GM18907 (cell line): Measurements from ENCODE around the gene CCDC27.

ENCODE experiments used
- ATAC-seq: cut with Tn5 transposase; IDR thresholded peaks from one replicate; pipeline ENCODE4 v1.9.1; 2021; ENCODE audit warnings: mild to moderate bottlenecking, moderate library complexity; ENCODE audit not compliant: unreplicated experiment

CCDC27 gene

DNA sequence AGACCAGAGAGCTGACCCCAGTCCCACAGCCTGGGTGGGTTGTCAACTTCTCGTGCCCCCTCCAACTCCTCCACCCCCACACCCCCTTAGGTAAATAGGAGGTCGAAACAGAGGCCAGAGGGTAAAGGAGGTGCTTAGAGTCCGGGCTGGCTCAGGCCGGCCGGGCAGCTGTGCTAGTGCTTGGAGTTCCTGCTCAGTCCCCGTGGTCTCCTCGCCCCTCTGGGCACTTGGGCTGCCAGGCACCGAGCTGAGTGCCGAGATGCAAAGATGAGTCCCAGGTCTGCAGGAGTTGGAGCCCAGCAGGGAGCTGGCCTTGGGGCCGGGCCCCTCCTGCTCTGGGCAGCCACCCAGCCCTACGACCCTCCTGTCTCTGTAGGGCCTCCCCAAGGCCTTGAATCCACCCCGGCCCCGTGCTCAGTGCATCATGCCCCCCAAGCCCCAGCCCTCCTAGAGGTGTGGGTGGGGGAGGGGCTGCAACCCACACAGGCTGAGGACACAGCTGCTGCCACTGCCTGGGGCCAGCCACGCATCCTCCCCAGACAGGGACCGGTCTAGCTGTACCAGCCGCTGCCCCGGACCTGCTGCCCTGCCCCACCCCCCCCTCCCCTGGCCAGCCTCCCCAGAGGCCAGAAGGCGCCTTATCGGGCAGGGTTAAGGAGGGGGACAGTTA is 22.2 kb downstream of the CCDC27 start:
- ATAC-seq = no peak

DNA sequence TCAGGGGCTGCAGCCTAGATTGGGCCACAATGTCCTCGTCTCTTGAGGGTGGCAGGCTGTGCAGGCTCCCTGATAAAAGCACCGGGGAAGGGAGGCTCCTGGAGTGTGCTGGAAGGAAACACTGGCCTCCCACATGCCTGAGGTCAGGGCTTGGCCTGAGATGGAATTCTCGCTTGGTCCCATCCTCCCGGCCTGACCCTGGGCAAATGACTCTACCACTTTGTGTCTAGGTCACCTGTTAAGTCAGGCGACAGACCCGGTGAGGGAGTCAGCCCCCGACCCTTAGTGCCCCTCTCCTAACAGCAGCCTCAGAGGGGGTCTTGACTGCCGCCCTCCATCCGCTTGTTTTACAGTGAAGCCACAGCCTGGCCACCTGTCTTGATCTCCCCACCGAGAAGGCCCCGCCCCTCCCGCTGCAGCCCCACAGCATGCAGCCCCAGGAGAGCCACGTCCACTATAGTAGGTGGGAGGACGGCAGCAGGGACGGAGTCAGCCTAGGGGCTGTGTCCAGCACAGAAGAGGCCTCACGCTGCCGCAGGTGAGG is 22.8 kb downstream of the CCDC27 start:
- ATAC-seq = no peak

DNA sequence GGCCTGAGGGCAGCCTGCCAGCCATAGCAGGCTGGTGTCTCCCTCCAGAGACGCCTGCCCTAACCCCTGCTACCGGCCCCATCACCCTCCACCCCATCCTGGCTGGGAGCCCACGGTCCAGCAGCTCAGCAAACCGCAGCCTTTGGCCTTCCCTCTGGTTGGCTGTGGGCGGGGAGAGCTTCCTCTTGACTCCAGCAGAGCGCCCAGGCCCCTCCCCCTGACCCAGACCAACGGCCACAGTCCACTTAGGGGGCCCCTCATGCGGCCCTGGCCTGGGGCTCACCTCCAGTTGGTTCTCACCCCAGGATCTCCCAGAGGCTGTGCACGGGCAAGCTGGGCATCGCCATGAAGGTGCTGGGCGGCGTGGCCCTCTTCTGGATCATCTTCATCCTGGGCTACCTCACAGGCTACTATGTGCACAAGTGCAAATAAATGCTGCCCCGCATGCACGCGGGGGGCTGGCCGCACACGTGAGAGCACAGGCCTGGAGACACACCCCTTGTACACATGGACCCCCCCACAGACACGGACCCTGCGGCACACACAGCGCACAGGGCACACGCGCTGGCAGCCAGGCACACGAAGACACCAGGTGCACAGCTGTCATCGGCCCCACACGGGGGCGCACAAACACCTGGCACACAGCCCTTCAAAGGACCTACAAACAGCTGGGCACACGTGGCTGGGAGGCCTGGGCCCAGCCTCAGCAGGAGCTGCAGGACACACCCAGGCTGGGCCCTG is 23.4 kb downstream of the CCDC27 start:
- ATAC-seq = no peak

DNA sequence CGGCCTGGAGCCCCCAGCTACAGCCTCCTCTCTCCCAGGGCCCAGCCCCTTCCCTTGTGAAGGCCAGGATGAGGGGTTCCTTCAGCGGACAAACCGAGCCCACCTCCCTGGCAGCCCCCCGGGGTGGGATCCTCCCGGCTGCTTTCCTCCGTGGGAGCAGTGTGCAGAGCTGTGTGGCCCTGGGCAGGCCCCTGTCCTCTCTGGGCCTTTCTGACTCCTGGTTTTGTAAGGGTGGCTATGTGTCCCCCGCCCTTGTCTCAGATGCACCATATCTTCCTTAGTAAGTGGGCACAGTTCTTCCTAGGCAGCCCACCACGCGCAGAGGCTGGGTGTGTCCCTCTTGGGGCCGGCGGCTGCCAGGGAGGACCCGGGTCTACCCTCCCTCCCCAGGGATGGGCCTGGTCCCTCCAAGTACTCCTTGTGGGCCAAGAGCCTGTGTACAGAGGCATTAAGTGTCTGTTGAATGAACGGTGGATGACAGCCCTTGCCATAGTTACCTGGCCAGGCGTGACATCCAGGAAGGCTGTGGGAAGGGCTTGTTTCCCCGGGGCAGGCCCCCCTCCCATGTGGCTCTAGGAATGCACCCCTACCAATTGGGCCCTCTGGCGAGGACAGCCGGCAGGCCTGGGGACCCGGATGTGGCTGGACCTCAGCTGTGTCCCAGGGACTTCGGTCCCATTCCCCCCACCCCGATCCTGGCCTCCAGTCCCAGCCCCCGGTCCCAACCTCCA is 24.1 kb downstream of the CCDC27 start:
- no peak for ATAC-seq

DNA sequence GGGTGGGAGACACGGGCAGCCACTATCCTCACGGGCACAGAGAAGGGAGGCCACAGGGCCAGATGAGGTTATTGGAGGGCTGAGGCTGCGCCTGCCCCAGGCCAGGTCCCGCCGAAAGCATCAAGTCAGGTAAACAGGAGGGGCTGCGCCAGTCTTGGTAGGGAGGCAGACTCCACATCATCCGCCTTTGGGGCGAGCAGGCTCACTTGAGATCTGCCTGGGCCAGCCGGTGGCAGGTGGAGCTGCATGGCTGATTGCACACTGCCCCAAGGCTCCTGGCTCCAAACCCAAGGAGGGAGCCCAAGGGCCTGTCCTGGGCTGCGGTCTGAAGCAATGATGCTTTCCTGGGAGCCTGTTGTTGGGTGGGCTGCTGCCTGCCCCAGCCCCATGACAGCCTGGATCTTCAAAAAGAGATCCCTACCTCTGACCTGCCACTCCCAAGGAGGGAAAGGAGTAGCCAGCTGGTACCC is 24.9 kb downstream of the CCDC27 start:
- ATAC-seq = no peak

DNA sequence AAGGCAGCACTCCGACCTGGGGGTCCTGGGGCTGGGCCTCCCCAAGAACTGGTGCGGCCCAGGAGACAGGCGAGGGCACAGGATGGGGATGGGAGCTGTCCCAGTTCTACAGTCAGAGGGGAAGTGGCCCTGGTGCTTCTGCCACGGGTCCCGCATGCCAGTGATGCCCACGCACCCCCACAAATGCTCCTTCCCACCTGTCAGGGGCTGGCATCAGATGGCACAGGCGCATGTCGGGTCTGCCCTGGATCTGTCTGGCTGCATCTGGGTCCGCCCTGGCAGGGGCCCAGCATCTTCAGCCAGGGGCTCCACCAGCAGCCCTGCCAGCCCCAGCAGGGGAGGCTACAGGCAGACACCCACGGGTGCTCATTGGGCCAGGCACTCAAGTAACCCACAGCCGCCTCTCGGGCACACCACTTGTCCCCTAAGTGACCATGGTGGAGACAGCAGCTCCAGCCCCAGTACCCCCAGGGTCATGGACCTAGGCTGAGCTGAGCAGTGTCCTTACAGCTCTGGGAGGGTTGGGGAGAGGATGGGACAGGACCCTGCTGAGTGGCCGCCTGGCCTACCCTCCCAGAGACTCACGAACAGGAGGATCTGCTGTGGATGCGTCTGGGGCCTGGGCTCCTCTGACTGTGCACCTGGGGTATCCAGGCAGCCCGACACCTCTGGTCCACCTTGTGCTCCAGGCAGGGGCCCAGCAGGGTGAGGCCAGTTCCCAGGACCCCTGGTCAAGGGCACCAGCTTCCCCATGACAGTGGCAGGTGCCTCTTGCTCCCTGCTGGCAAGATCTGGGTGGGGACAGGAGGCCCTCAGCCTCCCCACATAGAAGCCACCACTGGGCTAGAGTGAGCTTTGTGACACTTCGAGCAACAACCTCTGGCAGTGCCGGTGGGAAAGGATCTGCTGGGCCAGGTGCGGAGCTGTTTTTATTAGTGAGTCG is 25.7 kb downstream of the CCDC27 start:
- no peak for ATAC-seq

DNA sequence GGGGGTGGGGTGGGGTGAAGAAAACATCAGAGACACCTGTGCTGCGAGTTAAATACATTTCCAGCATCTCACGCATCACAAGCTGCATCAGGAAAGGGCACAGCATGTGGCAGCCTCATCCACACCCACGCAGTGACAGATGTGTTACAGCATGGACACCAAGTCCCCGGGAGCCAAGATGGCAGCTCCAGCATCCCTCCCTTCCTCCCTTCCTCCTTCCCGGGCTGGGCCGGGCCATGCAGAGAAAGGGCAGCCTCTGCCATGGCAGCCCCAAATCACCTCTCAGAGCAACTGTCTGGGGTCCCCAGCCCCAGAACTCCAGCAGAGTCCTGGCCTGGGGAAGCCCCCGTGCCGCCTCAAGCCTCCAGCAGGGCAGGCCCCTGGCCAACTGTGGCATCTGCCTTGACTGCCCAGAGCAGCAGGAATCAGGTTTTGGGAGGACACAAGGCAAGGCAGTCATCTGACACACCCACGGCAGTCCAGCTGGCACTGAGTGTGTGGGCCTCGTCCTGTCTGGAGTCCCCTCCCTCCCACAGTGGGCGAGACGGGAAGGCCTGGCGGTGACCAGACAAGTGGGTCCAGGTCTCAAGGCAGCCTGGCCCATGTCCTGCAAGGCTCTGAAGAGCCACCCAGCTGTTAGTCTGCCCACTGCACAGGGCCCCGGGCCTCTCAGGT is 26.5 kb downstream of the CCDC27 start:
- ATAC-seq = no peak

DNA sequence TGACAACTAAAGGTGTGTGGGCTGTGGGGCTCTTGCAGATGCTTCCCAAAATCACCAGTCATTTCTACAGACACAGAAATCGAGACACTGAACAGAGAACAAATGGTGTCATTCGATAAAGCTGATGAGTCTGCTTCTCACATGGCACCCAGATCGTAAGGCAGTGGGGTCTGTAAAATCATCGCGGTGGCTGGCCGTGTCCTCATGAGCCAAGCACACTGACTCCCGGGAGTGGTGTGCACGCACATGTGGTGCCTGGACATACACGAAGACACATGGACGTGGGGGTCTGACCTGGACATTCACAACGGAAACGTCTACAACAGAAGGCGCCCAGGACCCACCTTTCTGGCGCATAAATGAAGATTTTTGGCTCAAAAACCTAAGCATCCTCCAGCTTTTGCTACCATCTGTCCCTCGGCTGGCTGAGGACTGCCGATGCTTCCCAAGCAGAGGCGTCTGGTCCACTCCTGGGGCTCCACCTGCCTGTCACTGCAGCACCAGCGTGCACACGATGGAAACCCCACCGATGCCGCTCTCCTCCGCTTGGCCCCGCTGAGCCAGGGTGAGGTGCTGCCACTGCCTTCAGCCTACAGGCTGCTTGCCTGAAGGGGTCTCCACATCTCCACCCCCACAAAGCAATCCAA is 27.1 kb downstream of the CCDC27 start:
- ATAC-seq = no peak

DNA sequence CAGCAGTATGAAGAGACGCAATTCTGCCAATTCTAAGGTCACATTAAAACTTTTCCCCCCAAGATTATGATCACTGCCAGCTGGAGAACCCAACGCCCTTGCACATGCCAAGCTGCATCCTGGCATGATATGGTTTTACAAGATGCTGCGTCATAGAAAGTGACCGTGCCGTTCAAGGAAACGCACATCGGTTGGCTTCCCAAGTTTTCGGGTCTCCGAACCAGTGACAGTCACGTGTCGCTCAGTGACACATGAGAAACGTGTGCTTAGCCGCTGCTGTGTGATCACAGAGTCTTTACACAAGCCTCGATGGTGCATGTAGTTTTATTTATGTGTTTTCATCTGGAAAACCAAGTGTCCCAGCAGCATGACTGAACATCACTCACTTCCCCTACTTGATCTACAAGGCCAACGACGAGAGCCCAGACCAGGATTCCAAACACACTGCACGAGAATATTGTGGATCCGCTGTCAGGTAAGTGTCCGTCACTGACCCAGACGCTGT is 27.7 kb downstream of the CCDC27 start:
- ATAC-seq = no peak

DNA sequence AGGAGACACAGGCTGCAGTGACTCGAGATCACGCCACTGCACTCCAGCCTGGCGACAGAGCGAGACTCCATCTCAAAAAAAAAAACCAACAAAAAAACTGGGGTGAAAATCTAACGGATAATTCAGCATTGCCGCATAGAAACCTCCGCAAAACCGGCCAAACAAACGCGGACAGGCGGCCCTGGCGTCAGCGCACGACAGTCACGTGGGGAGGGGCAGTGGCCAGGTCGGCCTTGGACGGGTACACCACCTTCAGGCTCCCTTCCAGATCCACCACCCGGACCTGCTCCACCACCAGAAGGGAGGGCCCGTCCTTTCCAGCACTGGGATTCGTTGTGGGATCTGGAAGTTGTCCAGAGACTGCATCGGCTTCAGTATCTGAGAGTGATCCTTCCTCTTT is 28.7 kb downstream of the CCDC27 start:
- no peak for ATAC-seq

DNA sequence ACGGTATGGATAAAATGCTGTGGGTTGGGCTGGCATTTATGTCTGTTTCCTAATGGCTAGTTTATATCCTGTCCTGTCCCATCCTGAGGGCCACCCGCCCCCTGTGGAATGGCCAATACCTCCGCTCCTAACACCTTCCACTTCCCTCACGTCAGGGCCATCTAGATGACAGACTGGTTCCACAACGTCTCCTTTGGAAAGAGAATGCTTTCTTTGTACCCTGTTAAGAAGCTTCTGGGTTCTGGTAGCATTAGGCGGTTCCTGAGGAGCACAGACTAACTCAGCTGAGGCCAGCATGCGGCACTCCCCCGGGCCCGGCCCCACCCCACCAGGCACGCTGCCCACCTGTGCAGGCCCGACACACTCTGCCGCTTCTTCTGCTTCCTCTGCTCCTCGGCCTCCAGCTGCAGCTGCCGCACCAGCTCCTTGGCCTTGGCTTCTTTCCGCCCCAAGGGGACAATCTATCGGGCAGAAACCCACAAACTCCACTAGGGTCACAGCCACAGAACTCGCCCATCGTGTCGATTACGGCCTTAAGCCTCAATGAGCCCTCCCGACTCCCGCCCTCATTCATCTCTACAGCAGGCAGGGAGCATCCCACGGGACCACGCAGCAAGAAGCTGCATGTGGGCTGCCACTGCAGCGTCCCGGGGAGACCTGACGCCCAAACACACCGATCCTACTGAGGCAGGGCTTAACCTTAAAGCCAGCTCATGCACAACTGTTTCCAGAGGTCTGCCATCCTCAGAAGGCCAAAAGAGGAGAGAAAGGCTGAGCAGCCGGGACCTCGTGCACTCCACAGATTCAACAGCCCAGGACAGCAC is 31.6 kb downstream of the CCDC27 start:
- ATAC-seq = no peak

DNA sequence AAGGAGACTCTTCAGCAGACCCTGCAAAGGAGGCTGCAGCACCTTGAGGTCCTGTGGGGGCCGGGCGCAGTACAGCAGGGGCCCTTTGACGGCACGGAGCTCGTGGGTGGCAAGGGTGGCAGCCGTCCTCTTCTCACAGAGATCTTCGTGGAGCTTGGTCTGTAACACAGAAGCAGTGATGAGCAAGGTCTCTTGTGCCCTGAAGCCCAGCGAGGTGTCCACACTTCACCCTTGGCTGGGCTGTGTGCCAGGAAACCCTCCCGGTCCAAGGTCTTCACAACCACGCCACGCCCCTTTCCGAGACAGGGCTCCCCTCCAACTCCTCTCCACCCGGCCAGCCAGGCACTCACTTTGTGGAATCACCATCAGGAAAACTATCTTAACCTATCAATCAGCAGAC is 32.8 kb downstream of the CCDC27 start:
- no peak for ATAC-seq

DNA sequence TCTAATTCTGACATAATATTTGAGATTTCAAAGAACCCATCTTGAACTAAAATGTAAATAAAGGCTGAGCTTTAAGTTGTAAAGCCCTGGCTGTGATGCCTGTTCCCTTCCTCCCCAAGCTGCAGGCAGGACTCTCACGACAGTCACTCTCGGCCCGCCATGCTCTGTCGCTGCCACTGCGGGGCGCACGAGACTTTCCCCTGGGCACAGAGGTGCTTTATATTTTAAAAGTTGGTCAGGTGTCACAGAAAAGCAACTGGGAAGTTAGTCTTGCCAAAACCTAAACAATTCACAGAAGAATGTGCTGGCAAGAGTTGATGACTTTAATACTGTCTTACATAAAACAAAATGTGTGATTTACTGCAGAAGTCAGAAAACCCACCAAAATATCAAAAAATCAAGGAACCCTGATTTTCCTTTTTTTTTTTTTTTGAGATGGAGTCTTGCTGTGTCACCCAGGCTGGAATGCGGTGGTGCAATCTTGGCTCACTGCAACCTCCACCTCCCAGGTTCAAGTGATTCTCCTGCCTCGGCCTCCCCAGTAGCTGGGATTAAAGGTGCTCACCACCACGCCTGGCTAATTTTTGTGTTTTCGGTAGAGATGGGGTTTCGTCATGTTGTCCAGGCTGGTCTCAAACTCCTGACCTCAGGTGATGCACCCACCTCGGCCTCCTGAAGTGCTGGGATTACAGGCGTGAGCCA is 33.4 kb downstream of the CCDC27 start:
- ATAC-seq = no peak

DNA sequence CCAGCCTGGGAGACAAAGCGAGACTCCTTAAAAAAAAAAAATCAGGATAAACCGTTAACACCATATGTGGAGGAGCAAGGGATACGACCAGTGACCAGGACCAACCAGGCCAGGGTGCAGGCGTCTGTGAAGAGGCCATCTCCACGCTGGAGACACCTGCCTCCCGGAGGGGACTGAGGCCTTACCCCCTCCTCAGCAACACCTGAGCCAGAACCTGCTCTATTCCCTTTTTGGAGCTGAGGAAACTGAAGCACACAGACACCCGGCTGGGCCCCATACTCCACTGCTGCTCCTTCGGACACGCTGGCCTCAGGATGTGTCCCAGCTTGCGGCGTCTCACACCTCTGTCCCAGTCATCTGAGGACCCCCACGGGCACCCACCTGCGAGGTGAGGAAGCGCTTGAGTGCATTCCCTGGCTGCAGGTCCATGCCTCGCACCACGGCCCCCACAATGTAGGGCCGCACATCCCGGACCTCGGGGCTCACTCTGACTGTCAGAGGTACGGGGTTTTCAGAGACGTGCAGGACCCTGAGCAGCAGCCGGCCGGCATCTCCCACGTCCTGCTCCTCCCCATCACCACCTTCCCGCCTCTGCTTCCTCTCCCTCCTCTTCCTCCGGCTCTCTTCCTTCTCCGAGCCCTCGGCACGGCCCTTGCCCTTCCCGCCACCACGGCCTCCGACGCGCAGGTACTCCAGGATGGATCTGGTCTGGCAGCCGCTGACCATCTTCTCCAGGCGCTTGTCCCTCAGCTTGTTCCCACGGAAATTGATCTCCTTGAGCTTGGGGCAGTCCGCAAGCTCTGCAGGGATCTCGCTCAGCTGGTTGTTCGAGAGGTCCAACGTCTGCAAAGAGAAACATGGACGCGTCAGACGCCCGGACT is 34.5 kb downstream of the CCDC27 start:
- ATAC-seq = no peak

DNA sequence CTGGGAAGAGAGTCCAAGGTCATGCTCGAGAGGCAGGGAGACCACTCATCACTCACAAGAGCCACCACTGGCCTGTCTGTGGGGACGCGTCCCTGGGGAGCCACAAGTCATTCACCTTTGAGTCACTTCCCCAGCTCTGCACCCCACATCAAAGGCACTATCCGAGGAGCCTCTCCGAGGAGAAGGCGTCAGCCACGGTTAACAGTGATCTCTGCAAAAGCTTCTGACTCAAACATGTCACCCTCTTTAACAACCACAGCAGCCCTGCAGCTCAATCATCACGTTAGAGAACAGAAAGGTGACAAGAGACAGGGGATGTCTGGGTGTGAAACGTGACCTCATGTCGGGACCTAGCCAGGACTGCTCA is 35.1 kb downstream of the CCDC27 start:
- no peak for ATAC-seq

DNA sequence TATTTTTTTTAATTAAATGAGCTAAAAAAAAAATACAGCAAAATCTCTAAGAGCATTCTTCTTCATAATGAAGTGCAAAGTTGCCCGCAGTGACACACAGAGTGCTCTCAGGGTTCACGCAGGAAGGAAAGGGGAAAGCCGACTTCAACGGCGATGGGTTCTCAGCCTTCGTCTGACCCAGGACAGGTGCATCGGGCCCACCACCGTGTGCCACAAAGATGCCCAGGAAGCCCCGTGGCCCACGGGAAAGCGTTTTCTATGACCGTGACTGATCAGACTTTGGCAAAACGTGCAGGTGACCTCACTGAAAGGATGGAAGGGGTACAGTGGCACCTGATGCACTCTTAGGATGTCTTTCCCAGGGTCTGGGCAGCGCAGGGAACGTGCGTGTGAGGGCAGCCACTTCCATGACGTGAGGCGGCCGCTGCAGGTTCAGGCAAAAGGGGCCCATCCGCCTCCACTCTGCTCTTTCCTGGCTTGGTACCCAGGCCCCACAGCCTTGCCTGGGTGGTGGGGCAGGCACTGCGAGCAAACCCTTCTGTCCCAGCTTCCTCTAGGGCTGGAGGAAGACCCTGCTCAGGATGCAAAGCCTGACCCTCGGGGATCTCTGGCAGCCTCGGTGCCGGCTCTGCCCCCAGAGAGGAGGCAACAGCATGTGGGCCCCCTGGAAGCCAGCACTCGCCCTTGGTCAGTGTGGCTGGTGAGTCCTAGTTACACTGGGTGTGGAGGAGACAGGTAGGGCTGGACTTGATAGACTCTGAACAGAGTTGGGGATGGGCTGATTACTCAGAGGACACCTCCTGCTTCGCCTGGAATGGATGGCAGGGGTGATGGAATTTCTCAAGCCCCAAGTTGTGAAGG is 35.7 kb downstream of the CCDC27 start:
- no peak for ATAC-seq
